Stimulated activated naive CD8-positive, alpha-beta T cell treated with anti-CD3 and anti-CD28 coated beads, Interleukin-15, amount 100 ng/mL, for 72 hours (primary cell): Measurements from ENCODE around the gene NLRP10.

Experiments
- ATAC-seq: fragments of 150-1000 bp; cut with Tn5 transposase; 2 replicates; pipeline ENCODE4 v1.10.0; 2021; ENCODE audit warnings: mild to moderate bottlenecking, moderate library complexity
- DNase-seq, 2 donors: peaks; one replicate each; pipeline ENCODE4 v3.0.0; 2021 to 2022
- H3K27ac Mint-ChIP-seq, 2 donors: one replicate each; pipeline ENCODE4 v1.8.0; 2022; ENCODE audit warnings: mild to moderate bottlenecking in 2 of 2, mixed read lengths in 2 of 2, moderate library complexity in 2 of 2
- H3K27me3 Mint-ChIP-seq: one replicate; pipeline ENCODE4 v1.8.0; 2022; ENCODE audit warnings: mixed read lengths
- H3K4me1 Mint-ChIP-seq: one replicate; pipeline ENCODE4 v1.8.0; 2022; ENCODE audit warnings: mild to moderate bottlenecking, mixed read lengths
- H3K4me3 Mint-ChIP-seq, 2 donors: one replicate each; pipeline ENCODE4 v1.8.0; 2022; ENCODE audit warnings: mild to moderate bottlenecking in 2 of 2, mixed read lengths in 2 of 2, moderate library complexity in 1 of 2
- H3K9me3 Mint-ChIP-seq, 2 donors: one replicate each; pipeline ENCODE4 v1.8.0; 2022; ENCODE audit warnings: mixed read lengths in 2 of 2

The NLRP10 gene

GRCh38 chr11:7983832-7984590 is 18.8 kb upstream of the NLRP10 start:
- no peak for DNase-seq
- Mint-ChIP-seq H3K4me3 (no peak overlapping the region), H3K27ac (no peak overlapping the region), H3K27me3 (no peaks in the 10 kb centered on the region), H3K9me3 (no peaks in the 10 kb centered on the region), H3K4me1 (peaks cover 28% of the 10 kb centered on the region)
- no peak for ATAC-seq

- Mint-ChIP-seq H3K27ac (no peak overlapping the region), H3K9me3 (no peaks in the 10 kb centered on the region), H3K4me3 (no peak overlapping the region), H3K4me1 (peaks cover 21% of the 10 kb centered on the region), H3K27me3 (no peaks in the 10 kb centered on the region)
- ATAC-seq (no peak), DNase-seq (no peak)
Measured at GRCh38 chr11:7982582-7983119, 17.4 kb upstream of the NLRP10 start.

GRCh38 chr11:7981619-7982157 is 16.4 kb upstream of the NLRP10 start:
- no peaks in the 10 kb centered on the region for H3K9me3 Mint-ChIP-seq
- H3K4me1 Mint-ChIP-seq: peaks cover 18% of the 10 kb centered on the region
- H3K4me3 Mint-ChIP-seq: no peak overlapping the region
- no peak overlapping the region for H3K27ac Mint-ChIP-seq
- no peaks in the 10 kb centered on the region for H3K27me3 Mint-ChIP-seq
- no peak for DNase-seq
- no peak for ATAC-seq

GRCh38 chr11:7977232-7977917 is 12.1 kb upstream of the NLRP10 start:
- ATAC-seq (no peak), DNase-seq (no peak)
- Mint-ChIP-seq H3K27me3 (no peaks in the 10 kb centered on the region), H3K9me3 (no peaks in the 10 kb centered on the region), H3K4me1 (no peaks in the 10 kb centered on the region), H3K27ac (peak overlapping the region in 1 of 2 donors; percentile 80), H3K4me3 (peak overlapping the region in 1 of 2 donors; percentile 56)

- no peak for DNase-seq
- Mint-ChIP-seq H3K27ac (peak overlapping the region in 1 of 2 donors; percentile 87), H3K27me3 (no peaks in the 10 kb centered on the region), H3K4me1 (no peaks in the 10 kb centered on the region), H3K9me3 (no peaks in the 10 kb centered on the region), H3K4me3 (no peak overlapping the region)
- ATAC-seq: no peak
Measured at GRCh38 chr11:7974668-7975067, 9.4 kb upstream of the NLRP10 start.

GRCh38 chr11:7973011-7973410 is 7.8 kb upstream of the NLRP10 start:
- no peak overlapping the region for H3K27ac Mint-ChIP-seq
- no peaks in the 10 kb centered on the region for H3K9me3 Mint-ChIP-seq

GRCh38 chr11:7971846-7972245 is 6.6 kb upstream of the NLRP10 start:
- DNase-seq: no peak
- H3K27me3 Mint-ChIP-seq: peaks cover 17% of the 10 kb centered on the region
- no peaks in the 10 kb centered on the region for H3K4me1 Mint-ChIP-seq
- H3K9me3 Mint-ChIP-seq: no peaks in the 10 kb centered on the region
- no peak overlapping the region for H3K4me3 Mint-ChIP-seq
- ATAC-seq: no peak
- no peak overlapping the region for H3K27ac Mint-ChIP-seq

More at GRCh38 chr11:7973011-7973410, 7.8 kb upstream of the NLRP10 start:
- Mint-ChIP-seq H3K4me3 (no peak overlapping the region), H3K4me1 (no peaks in the 10 kb centered on the region), H3K27me3 (peaks cover 9% of the 10 kb centered on the region)
- DNase-seq (no peak), ATAC-seq (no peak)

- Mint-ChIP-seq H3K4me3 (no peak overlapping the region), H3K9me3 (no peaks in the 10 kb centered on the region), H3K4me1 (no peaks in the 10 kb centered on the region), H3K27me3 (peaks cover 28% of the 10 kb centered on the region), H3K27ac (no peak overlapping the region)
- DNase-seq (no peak), ATAC-seq (no peak)
Measured at GRCh38 chr11:7969756-7970646, 4.8 kb upstream of the NLRP10 start.

- no peaks in the 10 kb centered on the region for H3K4me1 Mint-ChIP-seq
- peaks cover 38% of the 10 kb centered on the region for H3K27me3 Mint-ChIP-seq
- no peak overlapping the region for H3K4me3 Mint-ChIP-seq
- no peak for DNase-seq
- H3K27ac Mint-ChIP-seq: no peak overlapping the region
- H3K9me3 Mint-ChIP-seq: no peaks in the 10 kb centered on the region
- no peak for ATAC-seq
Measured at GRCh38 chr11:7968686-7969085, 3.4 kb upstream of the NLRP10 start.

- no peak for DNase-seq
- Mint-ChIP-seq H3K27me3 (peaks cover 38% of the 10 kb centered on the region), H3K4me3 (no peak overlapping the region), H3K27ac (peak overlapping the region in 1 of 2 donors; percentile 28), H3K4me1 (no peaks in the 10 kb centered on the region), H3K9me3 (no peaks in the 10 kb centered on the region)
- no peak for ATAC-seq
Measured at GRCh38 chr11:7967826-7968225, 2.6 kb upstream of the NLRP10 start.

- Mint-ChIP-seq H3K9me3 (no peaks in the 10 kb centered on the region), H3K27me3 (peaks cover 38% of the 10 kb centered on the region), H3K4me1 (no peaks in the 10 kb centered on the region), H3K4me3 (no peak overlapping the region), H3K27ac (no peak overlapping the region)
- ATAC-seq (no peak), DNase-seq (no peak)
Measured at GRCh38 chr11:7967097-7967496, 1.9 kb upstream of the NLRP10 start.

GRCh38 chr11:7964873-7965272 is 374 bp downstream of the NLRP10 start:
- Mint-ChIP-seq H3K27ac (no peak overlapping the region), H3K4me3 (no peak overlapping the region), H3K4me1 (no peaks in the 10 kb centered on the region), H3K27me3 (peaks cover 39% of the 10 kb centered on the region), H3K9me3 (no peaks in the 10 kb centered on the region)
- no peak for DNase-seq
- ATAC-seq: no peak

- ATAC-seq (no peak), DNase-seq (no peak)
- Mint-ChIP-seq H3K4me3 (no peak overlapping the region), H3K27ac (no peak overlapping the region), H3K9me3 (no peaks in the 10 kb centered on the region), H3K27me3 (peaks cover 45% of the 10 kb centered on the region), H3K4me1 (no peaks in the 10 kb centered on the region)
Measured at GRCh38 chr11:7964261-7964660, 986 bp downstream of the NLRP10 start.

GRCh38 chr11:7955191-7955590 is 10.1 kb downstream of the NLRP10 start:
- H3K27ac Mint-ChIP-seq: no peak overlapping the region
- no peaks in the 10 kb centered on the region for H3K9me3 Mint-ChIP-seq
- ATAC-seq (no peak), DNase-seq (no peak)
- no peak overlapping the region for H3K4me3 Mint-ChIP-seq
- peaks cover 33% of the 10 kb centered on the region for H3K27me3 Mint-ChIP-seq
- no peaks in the 10 kb centered on the region for H3K4me1 Mint-ChIP-seq

- Mint-ChIP-seq H3K27ac (no peak overlapping the region), H3K9me3 (no peaks in the 10 kb centered on the region), H3K27me3 (peaks cover 14% of the 10 kb centered on the region), H3K4me1 (no peaks in the 10 kb centered on the region), H3K4me3 (no peak overlapping the region)
- DNase-seq (no peak), ATAC-seq (no peak)
Measured at GRCh38 chr11:7949934-7950333, 15.3 kb downstream of the NLRP10 start.
